ENCODE data around the gene GUCD1. TPM values are rescaled to one million over a fixed set of nuclear protein-coding genes. Genes with fewer than 3 reads are reported as not detected.

Gene GUCD1
- total and polyA plus RNA-seq, 2 of the 13 experiments (the other 11 are each of a cell fraction or from before 2014, with no cell fraction given) = 128 to 245 TPM

DNA sequence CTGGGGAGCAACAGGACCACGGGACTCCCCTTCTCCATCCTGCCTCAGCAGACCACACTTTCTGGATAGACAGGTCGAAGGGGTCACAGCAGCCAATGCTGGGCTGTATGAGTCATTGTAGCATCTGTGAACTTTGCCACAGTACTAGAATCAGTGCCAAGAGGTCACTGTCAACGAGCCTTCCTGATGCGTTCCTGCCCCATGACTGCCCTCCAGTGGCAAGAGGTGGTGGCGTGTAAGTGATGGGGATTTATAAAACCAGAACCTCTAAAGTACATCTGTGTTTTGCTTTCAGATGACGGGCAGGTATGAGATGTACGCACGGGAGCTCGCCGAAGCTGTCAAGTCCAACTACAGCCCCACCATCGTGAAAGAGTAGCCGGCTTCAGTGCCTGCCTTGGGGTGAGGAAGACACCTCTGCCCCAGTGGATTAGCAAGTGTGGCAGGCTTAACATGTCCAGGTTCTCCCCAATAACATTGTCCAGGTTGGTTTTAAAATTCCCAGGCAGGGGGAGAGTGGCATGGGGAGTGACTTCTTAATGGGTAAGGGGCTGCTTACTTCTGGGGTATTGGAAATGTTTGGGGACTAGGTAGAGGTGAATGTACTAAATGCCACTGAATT lies 29.4 kb downstream of the GUCD1 start (continued):
- TF ChIP-seq ZNF136 (CRISPR knock-in tag; IDR thresholded peaks at IDR 0.05; ENCODE audit: low read depth) (no peak), JARID2 (CRISPR knock-in tag; IDR thresholded peaks at IDR 0.05; ENCODE audit: insufficient replicate concordance) (no peak), ONECUT2 (CRISPR knock-in tag; IDR thresholded peaks at IDR 0.05) (no peak), CAMTA2 (CRISPR knock-in tag; IDR thresholded peaks at IDR 0.05; ENCODE audit: borderline replicate concordance) (no peak), HMGA1 (CRISPR knock-in tag; conservative IDR thresholded peaks at IDR 0.05) (no peak), ZNF691 (CRISPR knock-in tag; IDR thresholded peaks at IDR 0.05; ENCODE audit: borderline replicate concordance, low read depth) (no peak), ZBTB4 (CRISPR knock-in tag; IDR thresholded peaks at IDR 0.05; ENCODE audit: borderline replicate concordance) (no peak), FOXK1 (CRISPR knock-in tag; IDR thresholded peaks at IDR 0.05; ENCODE audit: borderline replicate concordance, low read depth) (peak; percentile 59; the same call in 1 of the 2 replicates), CREB1 (IDR thresholded peaks at IDR 0.05) (peak; percentile 37; the same call in 1 of the 2 replicates), CREB1 (CRISPR knock-in tag; IDR thresholded peaks at IDR 0.05) (no peak; the same call in 1 of the 2 replicates), ZNF652 (CRISPR knock-in tag; IDR thresholded peaks at IDR 0.05; ENCODE audit: borderline replicate concordance, low read depth) (peak; percentile 71; the same call in 1 of the 2 replicates), ZNF784 (CRISPR knock-in tag; IDR thresholded peaks at IDR 0.05; ENCODE audit: borderline replicate concordance) (no peak), ZNF275 (CRISPR knock-in tag; IDR thresholded peaks at IDR 0.05; ENCODE audit: borderline replicate concordance) (no peak), ZNF441 (CRISPR knock-in tag; IDR thresholded peaks at IDR 0.05; ENCODE audit: borderline replicate concordance) (no peak)
- TF ChIP-seq, protein P1, sequence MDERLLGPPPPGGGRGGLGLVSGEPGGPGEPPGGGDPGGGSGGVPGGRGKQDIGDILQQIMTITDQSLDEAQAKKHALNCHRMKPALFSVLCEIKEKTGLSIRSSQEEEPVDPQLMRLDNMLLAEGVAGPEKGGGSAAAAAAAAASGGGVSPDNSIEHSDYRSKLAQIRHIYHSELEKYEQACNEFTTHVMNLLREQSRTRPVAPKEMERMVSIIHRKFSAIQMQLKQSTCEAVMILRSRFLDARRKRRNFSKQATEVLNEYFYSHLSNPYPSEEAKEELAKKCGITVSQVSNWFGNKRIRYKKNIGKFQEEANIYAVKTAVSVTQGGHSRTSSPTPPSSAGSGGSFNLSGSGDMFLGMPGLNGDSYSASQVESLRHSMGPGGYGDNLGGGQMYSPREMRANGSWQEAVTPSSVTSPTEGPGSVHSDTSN (CRISPR knock-in tag; IDR thresholded peaks at IDR 0.05) = no peak
- TF ChIP-seq, protein P2, sequence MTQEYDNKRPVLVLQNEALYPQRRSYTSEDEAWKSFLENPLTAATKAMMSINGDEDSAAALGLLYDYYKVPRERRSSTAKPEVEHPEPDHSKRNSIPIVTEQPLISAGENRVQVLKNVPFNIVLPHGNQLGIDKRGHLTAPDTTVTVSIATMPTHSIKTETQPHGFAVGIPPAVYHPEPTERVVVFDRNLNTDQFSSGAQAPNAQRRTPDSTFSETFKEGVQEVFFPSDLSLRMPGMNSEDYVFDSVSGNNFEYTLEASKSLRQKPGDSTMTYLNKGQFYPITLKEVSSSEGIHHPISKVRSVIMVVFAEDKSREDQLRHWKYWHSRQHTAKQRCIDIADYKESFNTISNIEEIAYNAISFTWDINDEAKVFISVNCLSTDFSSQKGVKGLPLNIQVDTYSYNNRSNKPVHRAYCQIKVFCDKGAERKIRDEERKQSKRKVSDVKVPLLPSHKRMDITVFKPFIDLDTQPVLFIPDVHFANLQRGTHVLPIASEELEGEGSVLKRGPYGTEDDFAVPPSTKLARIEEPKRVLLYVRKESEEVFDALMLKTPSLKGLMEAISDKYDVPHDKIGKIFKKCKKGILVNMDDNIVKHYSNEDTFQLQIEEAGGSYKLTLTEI (CRISPR knock-in tag; conservative IDR thresholded peaks at IDR 0.05) = no peak
- TF ChIP-seq, protein P3, sequence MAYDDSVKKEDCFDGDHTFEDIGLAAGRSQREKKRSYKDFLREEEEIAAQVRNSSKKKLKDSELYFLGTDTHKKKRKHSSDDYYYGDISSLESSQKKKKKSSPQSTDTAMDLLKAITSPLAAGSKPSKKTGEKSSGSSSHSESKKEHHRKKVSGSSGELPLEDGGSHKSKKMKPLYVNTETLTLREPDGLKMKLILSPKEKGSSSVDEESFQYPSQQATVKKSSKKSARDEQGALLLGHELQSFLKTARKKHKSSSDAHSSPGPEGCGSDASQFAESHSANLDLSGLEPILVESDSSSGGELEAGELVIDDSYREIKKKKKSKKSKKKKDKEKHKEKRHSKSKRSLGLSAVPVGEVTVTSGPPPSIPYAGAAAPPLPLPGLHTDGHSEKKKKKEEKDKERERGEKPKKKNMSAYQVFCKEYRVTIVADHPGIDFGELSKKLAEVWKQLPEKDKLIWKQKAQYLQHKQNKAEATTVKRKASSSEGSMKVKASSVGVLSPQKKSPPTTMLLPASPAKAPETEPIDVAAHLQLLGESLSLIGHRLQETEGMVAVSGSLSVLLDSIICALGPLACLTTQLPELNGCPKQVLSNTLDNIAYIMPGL (CRISPR knock-in tag; IDR thresholded peaks at IDR 0.05; ENCODE audit: borderline replicate concordance in 1 of 2, low read depth in 1 of 2) = peak; percentile 45 to 83; a peak in 1 of 4 replicates
